Measurements from ENCODE around the gene ADAMTSL2.

ADAMTSL2 gene

GRCh38 chr9:133488686-133489252 is 45.7 kb upstream of the ADAMTSL2 start:
- Histone ChIP-seq H4K20me1 (ENCODE audit: low read depth, low read length) (no peaks in the 10 kb centered on the region), H2AFZ (ENCODE audit: low read depth, low read length, severe bottlenecking) (no peak overlapping the region), H3K79me2 (ENCODE audit: insufficient read depth, low read length) (no peaks in the 10 kb centered on the region), H3K27ac (ENCODE audit: low read depth, low read length) (no peak overlapping the region), H3K36me3 (ENCODE audit: low read length) (no peaks in the 10 kb centered on the region), H3F3A (ENCODE audit: insufficient read depth) (no peaks in the 10 kb centered on the region), H3K4me2 (ENCODE audit: low read depth, low read length, poor library complexity, severe bottlenecking) (no peak overlapping the region), H3K4me3 (ENCODE audit: insufficient read depth, low read length, poor library complexity, severe bottlenecking) (no peak overlapping the region), H3K27me3 (ENCODE audit: low read length) (no peaks in the 10 kb centered on the region), H3K9me2 (replicated peaks; ENCODE audit: insufficient read depth, low read length) (no peaks in the 10 kb centered on the region), H3K9me3 (ENCODE audit: insufficient read depth, low read length) (no peaks in the 10 kb centered on the region), H3K9ac (ENCODE audit: low read length) (no peak overlapping the region)
- TF ChIP-seq EZH2phosphoT487 (conservative IDR thresholded peaks at IDR 0.05; ENCODE audit: low read length) (no peak), CTCF (IDR thresholded peaks at IDR 0.05; ENCODE audit: insufficient read depth, low read length, poor library complexity, severe bottlenecking) (no peak)

GRCh38 chr9:133489253-133490190 is 45.0 kb upstream of the ADAMTSL2 start:
- no peaks in the 10 kb centered on the region for H3K79me2 ChIP-seq (ENCODE audit: insufficient read depth, low read length)
- H3K9ac ChIP-seq (ENCODE audit: low read length) = no peak overlapping the region
- no peak overlapping the region for H3K4me2 ChIP-seq (ENCODE audit: low read depth, low read length, poor library complexity, severe bottlenecking)
- H3K9me3 ChIP-seq (ENCODE audit: insufficient read depth, low read length) = no peaks in the 10 kb centered on the region
- no peaks in the 10 kb centered on the region for H3K27me3 ChIP-seq (ENCODE audit: low read length)
- H2AFZ ChIP-seq (ENCODE audit: low read depth, low read length, severe bottlenecking) = no peak overlapping the region
- TF ChIP-seq CTCF (IDR thresholded peaks at IDR 0.05; ENCODE audit: insufficient read depth, low read length, poor library complexity, severe bottlenecking) = no peak
- no peak for TF ChIP-seq EZH2phosphoT487 (conservative IDR thresholded peaks at IDR 0.05; ENCODE audit: low read length)
- H3K36me3 ChIP-seq (ENCODE audit: low read length) = no peaks in the 10 kb centered on the region
- no peak overlapping the region for H3K27ac ChIP-seq (ENCODE audit: low read depth, low read length)
- no peaks in the 10 kb centered on the region for H4K20me1 ChIP-seq (ENCODE audit: low read depth, low read length)
- H3K4me3 ChIP-seq (ENCODE audit: insufficient read depth, low read length, poor library complexity, severe bottlenecking) = no peak overlapping the region
- H3F3A ChIP-seq (ENCODE audit: insufficient read depth) = no peaks in the 10 kb centered on the region
- H3K9me2 ChIP-seq (replicated peaks; ENCODE audit: insufficient read depth, low read length) = no peaks in the 10 kb centered on the region

GRCh38 chr9:133490201-133490681 is 44.3 kb upstream of the ADAMTSL2 start:
- no peak overlapping the region for H2AFZ ChIP-seq (ENCODE audit: low read depth, low read length, severe bottlenecking)
- no peaks in the 10 kb centered on the region for H3K9me2 ChIP-seq (replicated peaks; ENCODE audit: insufficient read depth, low read length)
- no peaks in the 10 kb centered on the region for H3K79me2 ChIP-seq (ENCODE audit: insufficient read depth, low read length)
- no peaks in the 10 kb centered on the region for H3F3A ChIP-seq (ENCODE audit: insufficient read depth)
- no peak overlapping the region for H3K9ac ChIP-seq (ENCODE audit: low read length)
- H3K4me2 ChIP-seq (ENCODE audit: low read depth, low read length, poor library complexity, severe bottlenecking) = no peak overlapping the region
- no peaks in the 10 kb centered on the region for H3K9me3 ChIP-seq (ENCODE audit: insufficient read depth, low read length)
- H3K36me3 ChIP-seq (ENCODE audit: low read length) = no peaks in the 10 kb centered on the region
- no peak overlapping the region for H3K27ac ChIP-seq (ENCODE audit: low read depth, low read length)
- no peak overlapping the region for H3K4me3 ChIP-seq (ENCODE audit: insufficient read depth, low read length, poor library complexity, severe bottlenecking)
- H3K27me3 ChIP-seq (ENCODE audit: low read length) = no peaks in the 10 kb centered on the region
- H4K20me1 ChIP-seq (ENCODE audit: low read depth, low read length) = no peaks in the 10 kb centered on the region
- TF ChIP-seq CTCF (IDR thresholded peaks at IDR 0.05; ENCODE audit: insufficient read depth, low read length, poor library complexity, severe bottlenecking) = no peak
- TF ChIP-seq EZH2phosphoT487 (conservative IDR thresholded peaks at IDR 0.05; ENCODE audit: low read length) = no peak
